Hematopoietic multipotent progenitor cell treated with erythropoietin and hydrocortisone succinate and interleukin-3 and kit ligand, for 8 days (in vitro differentiated cells): ENCODE results near the gene ANKRD50.

Experiments
- DNase-seq: peaks from one replicate; pipeline ENCODE4 v3.0.0-alpha.2; 2015

The ANKRD50 gene

DNA sequence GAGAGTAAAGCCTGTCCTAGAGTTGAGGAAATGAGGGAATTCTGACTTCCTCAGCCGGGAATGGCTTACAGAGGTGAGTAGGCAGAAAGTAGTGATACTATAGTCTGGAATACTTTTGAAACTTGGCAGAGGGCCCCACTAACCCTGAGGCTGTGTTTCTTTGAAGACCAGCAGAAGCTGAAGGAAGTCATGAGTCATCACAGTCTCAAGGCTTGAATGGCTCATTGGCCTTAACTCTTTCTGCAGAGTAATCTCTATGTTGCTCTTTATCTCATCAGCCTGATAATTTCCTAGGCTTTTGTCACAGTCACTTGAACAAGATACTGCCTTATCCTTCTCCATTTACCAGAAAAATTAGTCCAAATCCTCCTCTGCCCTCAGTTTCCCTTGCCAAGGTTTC lies 80.8 kb downstream of the ANKRD50 start:
- DNase-seq = peak; percentile 73

DNA sequence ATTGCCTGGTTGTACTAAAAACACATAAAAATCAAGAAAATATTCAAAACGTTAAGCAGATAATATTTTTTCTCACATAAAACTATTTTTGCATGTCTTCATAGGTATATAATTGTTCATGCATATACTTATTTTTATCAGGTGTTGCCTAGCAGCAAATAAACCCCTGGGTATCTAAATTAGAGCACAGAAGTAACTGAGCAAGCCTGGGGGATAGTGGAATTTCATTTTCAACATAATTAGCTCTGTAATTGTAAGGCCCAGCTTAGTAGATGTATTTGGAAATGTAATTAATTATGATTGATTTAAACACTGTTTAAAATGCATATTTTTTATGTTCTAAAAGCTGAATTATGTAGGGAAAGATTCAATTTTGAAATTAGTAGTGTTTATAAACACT lies 82.9 kb downstream of the ANKRD50 start:
- DNase-seq = no peak
